HepG2 (cell line): ENCODE results near the gene ZNF415.
"Not testable (repeated sequence)": the region's sequence is repeated elsewhere in the genome, so short reads cannot be mapped to it uniquely, and the experiment has no call there.

ENCODE experiments used
- CTCF ChIP-seq: sonication (generic); formaldehyde crosslinking; IDR thresholded peaks from 2 replicates; pipeline ENCODE4 v1.5.0; 2020; ENCODE audit warnings: mild to moderate bottlenecking, missing genetic modification reagents, moderate library complexity
- EED ChIP-seq: sonication (generic); formaldehyde crosslinking; IDR thresholded peaks from 2 replicates; pipeline ENCODE4 v1.5.0; 2020; ENCODE audit warnings: mild to moderate bottlenecking, missing genetic modification reagents
- MAX ChIP-seq: IDR thresholded peaks from 2 replicates; pipeline ENCODE4 v1.6.1; 2012; ENCODE audit warnings: inconsistent platforms
- MTA1 ChIP-seq: sonication (generic); formaldehyde crosslinking; IDR thresholded peaks from 2 replicates; pipeline ENCODE4 v1.4.0; 2020; ENCODE audit warnings: missing genetic modification reagents, mild to moderate bottlenecking, borderline replicate concordance
- MXI1 ChIP-seq: IDR thresholded peaks from 3 replicates; pipeline ENCODE4 v1.6.1; 2012; ENCODE audit warnings: low read depth, low read length, inconsistent platforms, borderline replicate concordance
- POLR2AphosphoS5 ChIP-seq: IDR thresholded peaks from 2 replicates; pipeline ENCODE4 v1.6.1; 2012; ENCODE audit warnings: low read depth, low read length
- RCOR2 ChIP-seq: IDR thresholded peaks from 2 replicates; pipeline ENCODE4 v1.6.1; 2016; ENCODE audit warnings: missing biosample characterization, missing genetic modification reagents
- SAP130 ChIP-seq: IDR thresholded peaks from 2 replicates; pipeline ENCODE4 v1.6.1; 2016; ENCODE audit warnings: low read depth
- SMAD1 ChIP-seq: sonication (generic); formaldehyde crosslinking; IDR thresholded peaks from 2 replicates; pipeline ENCODE4 v1.4.0; 2020; ENCODE audit warnings: missing genetic modification reagents, low read depth, mild to moderate bottlenecking, borderline replicate concordance
- TAF1 ChIP-seq: sonication (generic); formaldehyde crosslinking; IDR thresholded peaks from 2 replicates; pipeline ENCODE4 v1.4.0; 2020; ENCODE audit warnings: missing genetic modification reagents
- ZNF337 ChIP-seq: sonication (generic); formaldehyde crosslinking; IDR thresholded peaks from 2 replicates; pipeline ENCODE4 v1.5.1; 2020; ENCODE audit warnings: missing genetic modification reagents, low read depth, mild to moderate bottlenecking, borderline replicate concordance
- ZNF883 ChIP-seq: sonication (generic); formaldehyde crosslinking; IDR thresholded peaks from 2 replicates; pipeline ENCODE4 v1.5.1; 2020; ENCODE audit warnings: mild to moderate bottlenecking, missing genetic modification reagents; ENCODE audit errors: not compliant biosample characterization
- TF ChIP-seq, protein P1 (sequence below): sonication (generic); formaldehyde crosslinking; IDR thresholded peaks from 2 replicates; pipeline ENCODE4 v1.8.0; 2022; ENCODE audit warnings: low read depth, missing genetic modification reagents
- TF ChIP-seq, protein P2 (sequence below): IDR thresholded peaks from 2 replicates; pipeline ENCODE4 v1.6.1; 2012; ENCODE audit warnings: low read length, improper control_type of control experiment

GRCh38 chr19:53126733-53127526 lies 5.8 kb downstream of the ZNF415 start:
- TF ChIP-seq ZNF337 (CRISPR knock-in tag); MAX; EED (CRISPR knock-in tag); CTCF (CRISPR knock-in tag); RCOR2 (CRISPR knock-in tag); SMAD1 (CRISPR knock-in tag); POLR2AphosphoS5; ZNF883 (CRISPR knock-in tag); TAF1 (CRISPR knock-in tag); MTA1; SAP130 (CRISPR knock-in tag); MXI1: not testable (repeated sequence)
- TF ChIP-seq, protein P1, sequence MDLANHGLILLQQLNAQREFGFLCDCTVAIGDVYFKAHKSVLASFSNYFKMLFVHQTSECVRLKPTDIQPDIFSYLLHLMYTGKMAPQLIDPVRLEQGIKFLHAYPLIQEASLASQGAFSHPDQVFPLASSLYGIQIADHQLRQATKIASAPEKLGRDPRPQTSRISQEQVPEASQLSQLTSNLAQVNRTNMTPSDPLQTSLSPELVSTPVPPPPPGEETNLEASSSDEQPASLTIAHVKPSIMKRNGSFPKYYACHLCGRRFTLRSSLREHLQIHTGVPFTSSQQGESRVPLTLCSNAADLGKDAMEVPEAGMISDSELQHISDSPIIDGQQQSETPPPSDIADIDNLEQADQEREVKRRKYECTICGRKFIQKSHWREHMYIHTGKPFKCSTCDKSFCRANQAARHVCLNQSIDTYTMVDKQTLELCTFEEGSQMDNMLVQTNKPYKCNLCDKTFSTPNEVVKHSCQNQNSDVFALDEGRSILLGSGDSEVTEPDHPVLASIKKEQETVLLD (CRISPR knock-in tag) = not testable (repeated sequence)
- TF ChIP-seq, protein P2, sequence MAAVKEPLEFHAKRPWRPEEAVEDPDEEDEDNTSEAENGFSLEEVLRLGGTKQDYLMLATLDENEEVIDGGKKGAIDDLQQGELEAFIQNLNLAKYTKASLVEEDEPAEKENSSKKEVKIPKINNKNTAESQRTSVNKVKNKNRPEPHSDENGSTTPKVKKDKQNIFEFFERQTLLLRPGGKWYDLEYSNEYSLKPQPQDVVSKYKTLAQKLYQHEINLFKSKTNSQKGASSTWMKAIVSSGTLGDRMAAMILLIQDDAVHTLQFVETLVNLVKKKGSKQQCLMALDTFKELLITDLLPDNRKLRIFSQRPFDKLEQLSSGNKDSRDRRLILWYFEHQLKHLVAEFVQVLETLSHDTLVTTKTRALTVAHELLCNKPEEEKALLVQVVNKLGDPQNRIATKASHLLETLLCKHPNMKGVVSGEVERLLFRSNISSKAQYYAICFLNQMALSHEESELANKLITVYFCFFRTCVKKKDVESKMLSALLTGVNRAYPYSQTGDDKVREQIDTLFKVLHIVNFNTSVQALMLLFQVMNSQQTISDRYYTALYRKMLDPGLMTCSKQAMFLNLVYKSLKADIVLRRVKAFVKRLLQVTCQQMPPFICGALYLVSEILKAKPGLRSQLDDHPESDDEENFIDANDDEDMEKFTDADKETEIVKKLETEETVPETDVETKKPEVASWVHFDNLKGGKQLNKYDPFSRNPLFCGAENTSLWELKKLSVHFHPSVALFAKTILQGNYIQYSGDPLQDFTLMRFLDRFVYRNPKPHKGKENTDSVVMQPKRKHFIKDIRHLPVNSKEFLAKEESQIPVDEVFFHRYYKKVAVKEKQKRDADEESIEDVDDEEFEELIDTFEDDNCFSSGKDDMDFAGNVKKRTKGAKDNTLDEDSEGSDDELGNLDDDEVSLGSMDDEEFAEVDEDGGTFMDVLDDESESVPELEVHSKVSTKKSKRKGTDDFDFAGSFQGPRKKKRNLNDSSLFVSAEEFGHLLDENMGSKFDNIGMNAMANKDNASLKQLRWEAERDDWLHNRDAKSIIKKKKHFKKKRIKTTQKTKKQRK = not testable (repeated sequence)
